T-helper 1 cell treated with Interleukin-12 subunit alpha and Interleukin-12 subunit beta and Interleukin-4 antibody, amounts not matched to agents 30 ng/mL and 1 ng/mL, for 36 hours (primary cell): ENCODE data around the gene FOXJ3. TPM values are rescaled to one million over a fixed set of nuclear protein-coding genes. Genes with fewer than 3 reads are reported as not detected.

Experiments
- intact Hi-C: fragments of 100-400 bp; cut with micrococcal nuclease; formaldehyde crosslinking; loops from one replicate; pipeline ENCODE4 v1.15.1; 2024
- total RNA-seq: library from RNA; stranded (reverse); gene quantifications from 2 replicates; pipeline ENCODE4 v1.2.3, GENCODE V29; 2022

The FOXJ3 gene
- total RNA-seq, 1 donor from 2014 or later = 56.0 TPM

GRCh38 chr1:42150651-42151050 lies 184.4 kb downstream of the FOXJ3 start:
- intact Hi-C loops = no loop called here

DNA sequence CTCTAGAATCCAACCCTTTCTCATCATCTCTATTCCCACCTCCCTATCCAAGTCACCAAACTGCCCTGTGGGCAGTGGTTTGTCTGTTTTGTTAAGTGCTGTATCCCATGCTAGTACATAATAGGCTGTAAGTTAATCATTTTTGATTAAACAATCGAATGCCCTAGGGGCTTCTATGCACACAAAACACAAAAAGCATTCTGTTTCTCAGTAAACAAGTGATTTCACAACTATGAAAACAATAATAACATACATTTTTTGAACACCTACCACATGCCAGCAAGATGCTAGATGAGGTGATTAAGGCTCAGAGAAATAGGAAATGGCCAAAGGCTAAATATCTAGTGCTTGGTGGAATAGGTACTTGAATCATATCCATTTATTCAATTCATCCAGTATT lies 186.9 kb downstream of the FOXJ3 start:
- intact Hi-C loops = loop anchor here (10.0 kb wide), 1 partner anchor 573 kb away; no protein-coding TSS in a partner anchor

- intact Hi-C loops = loop anchor here (1.0 to 10.0 kb wide), 3 partner anchors 27 to 620 kb away; partner anchors contain the start of genes C1orf50 and P3H1
These were observed 188.3 kb downstream of the FOXJ3 start for GRCh38 chr1:42146626-42147320.

GRCh38 chr1:42145764-42146625 lies 189.0 kb downstream of the FOXJ3 start:
- intact Hi-C loops = loop anchor here (2.0 to 10.0 kb wide), 2 partner anchors 571 to 621 kb away; partner anchors contain the start of genes C1orf50 and P3H1

GRCh38 chr1:42145389-42145716 lies 189.7 kb downstream of the FOXJ3 start:
- intact Hi-C loops = loop anchor here (10.0 kb wide), 1 partner anchor 571 kb away; no protein-coding TSS in a partner anchor

- intact Hi-C loops = loop anchor here (10.0 kb wide), 1 partner anchor 570 kb away; no protein-coding TSS in a partner anchor
These were observed 190.2 kb downstream of the FOXJ3 start for GRCh38 chr1:42144711-42145388.

- intact Hi-C loops = loop anchor here (10.0 kb wide), 1 partner anchor 569 kb away; no protein-coding TSS in a partner anchor
These were observed 190.9 kb downstream of the FOXJ3 start for GRCh38 chr1:42143896-42144710.

DNA sequence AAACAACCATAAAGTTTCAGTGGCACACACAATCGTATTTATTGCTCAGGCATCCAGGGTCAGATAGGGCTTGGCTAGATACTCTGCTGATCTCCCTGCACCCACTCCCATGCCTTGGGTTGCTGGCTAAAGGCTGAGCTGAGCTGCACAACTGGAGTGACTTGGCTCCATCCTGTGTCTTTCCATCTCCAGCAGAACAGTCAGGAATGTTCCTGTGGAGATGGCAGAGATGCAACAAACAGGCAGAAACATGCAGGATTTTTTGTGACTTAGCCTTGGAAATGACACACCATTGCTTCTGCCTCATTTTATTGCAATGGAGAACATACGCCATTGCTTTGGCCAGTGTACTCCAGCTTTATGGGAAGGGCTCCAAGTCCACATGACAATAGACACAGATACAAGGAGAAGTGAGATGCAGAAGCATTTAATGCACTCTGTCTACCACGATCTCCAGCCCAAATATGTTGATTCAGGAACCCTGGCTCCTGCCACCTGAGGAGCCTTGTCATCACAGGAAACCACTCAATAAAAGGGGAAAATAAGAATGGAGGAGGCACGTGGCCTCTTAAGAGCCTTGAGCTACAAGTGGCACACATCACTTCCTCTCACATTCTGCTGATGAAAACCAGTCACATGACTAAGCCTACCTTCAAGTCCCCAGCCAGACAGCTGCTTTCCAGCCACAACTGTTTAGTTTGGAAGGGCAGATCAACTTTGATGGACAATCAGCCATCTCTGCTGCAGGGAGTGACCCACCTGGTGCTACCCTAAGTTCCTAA lies 191.9 kb downstream of the FOXJ3 start:
- intact Hi-C loops = loop anchor here (10.0 kb wide), 1 partner anchor 568 kb away; no protein-coding TSS in a partner anchor

DNA sequence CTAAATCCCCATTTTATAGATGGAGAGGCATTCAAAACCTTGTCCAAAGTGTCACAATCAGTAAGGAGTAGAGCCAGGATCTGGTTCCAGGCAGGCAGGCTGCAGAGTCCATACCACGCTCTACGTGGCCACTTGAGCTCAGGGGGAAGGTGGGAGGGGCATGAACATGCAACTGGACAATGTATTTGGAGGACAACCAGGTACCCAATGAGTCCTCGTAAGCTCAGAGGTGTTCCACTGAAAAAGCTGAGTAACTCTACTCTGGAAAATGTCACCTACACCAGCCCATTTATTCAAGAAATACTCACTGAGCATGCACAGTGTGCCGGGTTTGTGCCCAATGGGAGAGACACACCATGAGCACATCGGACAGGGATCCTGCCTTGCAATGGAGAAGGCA lies 193.1 kb downstream of the FOXJ3 start:
- intact Hi-C loops = loop anchor here (10.0 kb wide), 1 partner anchor 567 kb away; no protein-coding TSS in a partner anchor

- intact Hi-C loops = loop anchor here (10.0 kb wide), 1 partner anchor 565 kb away; no protein-coding TSS in a partner anchor
These were observed 194.8 kb downstream of the FOXJ3 start for GRCh38 chr1:42140191-42140590.

GRCh38 chr1:42139444-42139843 lies 195.6 kb downstream of the FOXJ3 start:
- intact Hi-C loops = no loop called here

DNA sequence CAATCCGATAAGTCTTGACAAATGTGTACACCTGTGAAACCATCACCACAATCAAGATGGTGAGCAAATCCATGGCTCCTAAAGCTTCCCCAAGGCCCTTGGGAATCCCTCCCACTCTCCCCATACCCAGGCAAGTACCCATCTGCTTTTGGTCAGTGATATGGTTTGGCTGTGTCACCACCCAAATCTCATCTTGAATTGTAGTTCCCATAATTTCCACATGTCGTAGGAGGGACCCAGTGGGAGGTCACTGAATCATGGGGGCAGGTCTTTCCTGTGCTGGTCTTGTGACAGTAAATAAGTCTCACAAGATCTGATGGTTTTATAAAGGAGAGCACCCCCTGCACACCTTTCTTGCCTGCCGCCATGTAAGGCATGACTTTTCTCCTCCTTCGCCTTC lies 196.4 kb downstream of the FOXJ3 start:
- intact Hi-C loops = no loop called here

- intact Hi-C loops = no loop called here
These were observed 197.3 kb downstream of the FOXJ3 start for GRCh38 chr1:42137766-42138165.

DNA sequence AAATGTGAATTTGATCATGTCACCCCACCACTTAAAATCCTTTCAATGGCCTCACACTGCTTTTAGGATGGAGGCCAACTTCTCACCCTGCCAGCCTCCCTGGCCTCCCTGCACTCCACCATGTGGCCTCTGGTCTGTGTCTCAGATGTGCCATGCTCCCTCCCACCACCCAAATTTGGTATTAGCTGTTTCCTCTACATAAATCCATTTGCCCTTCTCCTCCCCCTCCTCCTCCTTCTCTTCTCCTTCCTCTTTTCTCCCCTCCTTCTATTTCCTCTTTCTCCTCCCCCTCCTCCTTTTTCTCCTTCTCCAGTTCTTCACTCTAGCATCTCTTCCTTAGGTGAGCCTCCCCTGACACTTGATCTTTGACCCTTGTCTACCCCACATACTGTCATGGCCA lies 198.6 kb downstream of the FOXJ3 start:
- intact Hi-C loops = no loop called here

GRCh38 chr1:42135426-42135825 lies 199.6 kb downstream of the FOXJ3 start:
- intact Hi-C loops = no loop called here

DNA sequence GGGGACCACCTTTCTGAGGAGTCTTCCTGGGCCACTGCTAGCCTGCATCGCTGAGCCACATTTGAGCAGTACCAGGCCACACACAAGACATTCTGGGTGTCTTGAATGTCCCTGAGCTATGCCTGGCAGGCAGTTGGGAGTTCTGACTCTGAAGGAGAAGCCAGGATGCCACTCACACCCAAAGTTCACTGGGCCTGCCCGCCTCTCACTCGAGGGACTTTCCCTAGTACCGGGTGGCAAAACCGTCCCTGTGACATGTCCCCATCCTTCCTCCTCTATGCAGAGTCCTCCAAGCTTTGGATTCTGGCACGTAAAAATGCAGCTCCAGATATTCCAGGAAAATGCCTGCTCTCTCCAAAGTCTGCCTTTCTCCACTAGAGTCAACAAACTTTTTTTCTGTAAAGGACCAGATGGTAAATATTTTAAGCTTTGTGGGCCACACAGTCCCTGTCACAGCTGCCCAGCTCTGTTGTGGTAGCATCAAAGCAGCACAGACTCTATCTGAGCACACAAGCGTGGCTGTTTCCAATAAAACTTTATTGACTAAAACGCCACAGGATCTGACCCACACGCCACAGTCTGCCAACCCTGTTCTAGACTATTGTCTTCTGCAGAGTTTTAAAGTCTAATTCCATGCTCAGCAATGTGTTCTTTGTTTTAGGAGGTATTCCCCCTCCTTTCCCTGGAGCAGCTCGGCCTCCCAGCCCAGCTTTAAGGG lies 201.1 kb downstream of the FOXJ3 start:
- intact Hi-C loops = no loop called here

GRCh38 chr1:42133390-42133789 lies 201.6 kb downstream of the FOXJ3 start:
- intact Hi-C loops = no loop called here

GRCh38 chr1:42130061-42130660 lies 204.9 kb downstream of the FOXJ3 start:
- intact Hi-C loops = no loop called here

- intact Hi-C loops = no loop called here
These were observed 206.1 kb downstream of the FOXJ3 start for GRCh38 chr1:42128964-42129363.
